ENCODE results near the gene UBE2L3.

DNA sequence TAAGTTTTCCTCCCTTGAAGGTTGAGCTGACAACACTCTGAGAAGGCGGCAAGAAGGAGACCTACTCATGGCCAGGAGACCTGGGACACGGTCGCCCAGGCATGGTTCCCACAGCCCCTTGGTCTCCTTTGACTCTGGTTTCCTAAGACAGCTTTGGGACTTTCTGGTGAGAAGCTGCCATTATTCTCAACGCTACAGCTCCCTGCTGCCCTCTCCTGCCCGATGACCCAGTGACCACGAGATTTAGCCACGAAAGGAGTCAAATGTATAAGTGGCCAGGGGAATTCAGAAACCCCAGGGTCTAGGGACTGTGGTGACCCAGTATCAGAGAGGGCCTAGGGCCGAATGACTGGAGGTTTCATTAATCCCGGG lies 73.9 kb downstream of the UBE2L3 start:
- TF ChIP-seq, protein P1, sequence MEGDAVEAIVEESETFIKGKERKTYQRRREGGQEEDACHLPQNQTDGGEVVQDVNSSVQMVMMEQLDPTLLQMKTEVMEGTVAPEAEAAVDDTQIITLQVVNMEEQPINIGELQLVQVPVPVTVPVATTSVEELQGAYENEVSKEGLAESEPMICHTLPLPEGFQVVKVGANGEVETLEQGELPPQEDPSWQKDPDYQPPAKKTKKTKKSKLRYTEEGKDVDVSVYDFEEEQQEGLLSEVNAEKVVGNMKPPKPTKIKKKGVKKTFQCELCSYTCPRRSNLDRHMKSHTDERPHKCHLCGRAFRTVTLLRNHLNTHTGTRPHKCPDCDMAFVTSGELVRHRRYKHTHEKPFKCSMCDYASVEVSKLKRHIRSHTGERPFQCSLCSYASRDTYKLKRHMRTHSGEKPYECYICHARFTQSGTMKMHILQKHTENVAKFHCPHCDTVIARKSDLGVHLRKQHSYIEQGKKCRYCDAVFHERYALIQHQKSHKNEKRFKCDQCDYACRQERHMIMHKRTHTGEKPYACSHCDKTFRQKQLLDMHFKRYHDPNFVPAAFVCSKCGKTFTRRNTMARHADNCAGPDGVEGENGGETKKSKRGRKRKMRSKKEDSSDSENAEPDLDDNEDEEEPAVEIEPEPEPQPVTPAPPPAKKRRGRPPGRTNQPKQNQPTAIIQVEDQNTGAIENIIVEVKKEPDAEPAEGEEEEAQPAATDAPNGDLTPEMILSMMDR (IDR thresholded peaks at IDR 0.05; ENCODE audit: borderline replicate concordance, extremely low read depth, low read length, poor library complexity, severe bottlenecking): no peak
- TF ChIP-seq EZH2 (IDR thresholded peaks at IDR 0.05; ENCODE audit: borderline replicate concordance, low read depth, low read length, severe bottlenecking): no peak
